Hepatocyte (in vitro differentiated cells): Measurements from ENCODE around the gene SPAG6. TPM values are rescaled to one million over a fixed set of nuclear protein-coding genes. Genes with fewer than 3 reads are reported as not detected.

Experiments
- DNase-seq: peaks from one replicate; pipeline ENCODE4 v3.0.0-alpha.2; 2016; ENCODE audit warnings: low spot score
- H2AFZ ChIP-seq: fragments of 200-600 bp; sonication (generic); 2 replicates; pipeline ENCODE4 v1.6.0; 2016; ENCODE audit warnings: antibody characterized with exemption, mild to moderate bottlenecking
- H3K27ac ChIP-seq: fragments of 200-600 bp; sonication (generic); 2 replicates; pipeline ENCODE4 v1.5.1; 2016; ENCODE audit warnings: mild to moderate bottlenecking
- H3K27me3 ChIP-seq: fragments of 200-600 bp; sonication (generic); 2 replicates; pipeline ENCODE4 v1.6.1; 2016
- H3K36me3 ChIP-seq: fragments of 200-600 bp; sonication (generic); replicated peaks from 2 replicates; pipeline ENCODE4 v1.5.1; 2016; ENCODE audit warnings: low read depth; ENCODE audit not compliant: insufficient read depth
- H3K4me1 ChIP-seq: fragments of 200-600 bp; sonication (generic); 2 replicates; pipeline ENCODE4 v1.5.1; 2016; ENCODE audit warnings: mild to moderate bottlenecking, moderate library complexity; ENCODE audit not compliant: insufficient read depth
- H3K4me2 ChIP-seq: fragments of 200-600 bp; sonication (generic); 2 replicates; pipeline ENCODE4 v1.6.0; 2016
- H3K4me3 ChIP-seq: fragments of 200-600 bp; sonication (generic); 2 replicates; pipeline ENCODE4 v1.5.1; 2016; ENCODE audit warnings: mild to moderate bottlenecking
- H3K79me2 ChIP-seq: fragments of 200-600 bp; sonication (generic); 2 replicates; pipeline ENCODE4 v1.6.0; 2017; ENCODE audit warnings: mild to moderate bottlenecking
- H3K9me2 ChIP-seq: fragments of 200-600 bp; sonication (generic); replicated peaks from 2 replicates; pipeline ENCODE4 v1.6.0; 2017; ENCODE audit warnings: mild to moderate bottlenecking; ENCODE audit not compliant: insufficient read depth
- H3K9me3 ChIP-seq: fragments of 200-600 bp; sonication (generic); 2 replicates; pipeline ENCODE4 v1.5.1; 2016; ENCODE audit warnings: low read depth, mild to moderate bottlenecking
- H4K20me1 ChIP-seq: fragments of 200-600 bp; sonication (generic); 2 replicates; pipeline ENCODE4 v1.6.0; 2016; ENCODE audit warnings: mild to moderate bottlenecking; ENCODE audit not compliant: insufficient read depth, poor library complexity, severe bottlenecking
- EZH2 ChIP-seq: fragments of 200-600 bp; sonication (generic); IDR thresholded peaks from 2 replicates; pipeline ENCODE4 v1.6.1; 2016; ENCODE audit warnings: antibody characterized with exemption, mild to moderate bottlenecking, borderline replicate concordance
- EZH2phosphoT487 ChIP-seq: fragments of 200-600 bp; sonication (generic); IDR thresholded peaks from one replicate; pipeline ENCODE4 v1.6.1; 2018; ENCODE audit warnings: antibody characterized with exemption, mild to moderate bottlenecking, low read depth, moderate library complexity; ENCODE audit not compliant: unreplicated experiment, severe bottlenecking
- WGBS: methylation state at CpG from one replicate; pipeline ENCODE4 v1.1.6; 2016; ENCODE audit warnings: low lambda C conversion rate; ENCODE audit errors: missing lambda C conversion rate; 5-methylcytosine and 5-hydroxymethylcytosine counted together
- polyA plus RNA-seq: library from polyadenylated mRNA; unstranded; fragments of >200 nt; fragmentation: Nextera tagmentation; extraction: Ambion mirVana; gene quantifications from 2 replicates; pipeline ENCODE4 v1.2.1, GENCODE V29; 2016
- total RNA-seq: library from RNA; depleted of rRNA; stranded (reverse); fragments of >200 nt; gene quantifications from 2 replicates; pipeline ENCODE4 v1.2.3, GENCODE V29; 2014
- TF ChIP-seq, protein P1 (sequence below): fragments of 200-600 bp; sonication (generic); IDR thresholded peaks from 2 replicates; pipeline ENCODE4 v1.5.1; 2016; ENCODE audit warnings: antibody characterized with exemption, mild to moderate bottlenecking; ENCODE audit not compliant: poor library complexity

Gene SPAG6
- total and polyA plus RNA-seq, 2 experiments from 2014 or later, result 0.17 TPM; not detected in 1

DNA sequence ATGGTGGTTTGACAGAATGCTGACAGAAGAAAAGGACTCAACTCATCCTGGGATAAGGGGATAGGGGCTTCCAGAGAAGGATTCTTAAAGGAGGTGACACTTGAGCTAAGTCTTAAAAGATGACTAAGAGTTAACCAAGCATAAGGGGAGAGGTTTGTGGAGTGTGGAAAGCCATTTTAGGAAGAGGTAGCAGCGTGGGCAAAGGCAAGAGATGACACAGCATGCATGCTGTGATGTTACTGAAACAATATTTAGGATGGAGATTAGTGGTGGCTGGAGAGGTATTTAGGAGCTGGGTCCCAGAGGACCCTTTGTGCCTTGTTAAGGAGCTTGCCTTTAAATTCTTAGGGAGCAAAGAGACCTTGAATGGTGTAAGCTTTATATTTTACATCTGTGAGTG lies 65.1 kb downstream of the SPAG6 start:
- Histone ChIP-seq H3K4me2 (no peak overlapping the region), H4K20me1 (no peaks in the 10 kb centered on the region), H3K9me2 (no peaks in the 10 kb centered on the region), H3K4me1 (no peaks in the 10 kb centered on the region), H2AFZ (no peak overlapping the region), H3K9me3 (no peaks in the 10 kb centered on the region), H3K79me2 (no peaks in the 10 kb centered on the region), H3K4me3 (no peak overlapping the region), H3K27ac (no peak overlapping the region), H3K36me3 (no peaks in the 10 kb centered on the region), H3K27me3 (no peaks in the 10 kb centered on the region)
- no peak for DNase-seq
- no peak for TF ChIP-seq EZH2
- TF ChIP-seq, protein P1, sequence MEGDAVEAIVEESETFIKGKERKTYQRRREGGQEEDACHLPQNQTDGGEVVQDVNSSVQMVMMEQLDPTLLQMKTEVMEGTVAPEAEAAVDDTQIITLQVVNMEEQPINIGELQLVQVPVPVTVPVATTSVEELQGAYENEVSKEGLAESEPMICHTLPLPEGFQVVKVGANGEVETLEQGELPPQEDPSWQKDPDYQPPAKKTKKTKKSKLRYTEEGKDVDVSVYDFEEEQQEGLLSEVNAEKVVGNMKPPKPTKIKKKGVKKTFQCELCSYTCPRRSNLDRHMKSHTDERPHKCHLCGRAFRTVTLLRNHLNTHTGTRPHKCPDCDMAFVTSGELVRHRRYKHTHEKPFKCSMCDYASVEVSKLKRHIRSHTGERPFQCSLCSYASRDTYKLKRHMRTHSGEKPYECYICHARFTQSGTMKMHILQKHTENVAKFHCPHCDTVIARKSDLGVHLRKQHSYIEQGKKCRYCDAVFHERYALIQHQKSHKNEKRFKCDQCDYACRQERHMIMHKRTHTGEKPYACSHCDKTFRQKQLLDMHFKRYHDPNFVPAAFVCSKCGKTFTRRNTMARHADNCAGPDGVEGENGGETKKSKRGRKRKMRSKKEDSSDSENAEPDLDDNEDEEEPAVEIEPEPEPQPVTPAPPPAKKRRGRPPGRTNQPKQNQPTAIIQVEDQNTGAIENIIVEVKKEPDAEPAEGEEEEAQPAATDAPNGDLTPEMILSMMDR, result no peak
- no peak for TF ChIP-seq EZH2phosphoT487
- 86% methylated on average over 1 of the region's 1 CpG for WGBS

DNA sequence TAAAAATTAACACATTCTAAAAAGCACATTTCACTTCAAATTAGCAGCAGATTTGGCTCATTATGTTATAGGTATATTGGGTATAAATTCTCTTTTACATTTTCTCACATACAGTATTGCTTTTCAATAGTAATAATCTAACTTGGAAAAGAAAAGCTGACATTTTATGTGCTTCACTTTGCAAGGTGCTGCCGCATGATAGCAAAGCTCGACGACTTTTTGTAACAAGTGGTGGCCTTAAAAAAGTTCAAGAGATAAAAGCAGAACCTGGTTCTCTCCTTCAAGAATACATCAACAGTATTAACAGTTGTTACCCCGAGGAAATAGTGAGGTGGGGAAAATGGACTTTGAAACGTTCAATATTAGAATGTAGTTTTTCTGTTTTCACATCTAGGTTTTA lies 65.5 kb downstream of the SPAG6 start:
- no peak overlapping the region for H3K27ac ChIP-seq
- no peak overlapping the region for H3K4me3 ChIP-seq
- TF ChIP-seq, protein P1, result no peak
- TF ChIP-seq EZH2, result no peak
- no peak for TF ChIP-seq EZH2phosphoT487
- DNase-seq, result no peak
- H3K79me2 ChIP-seq, result no peaks in the 10 kb centered on the region
- no peaks in the 10 kb centered on the region for H3K36me3 ChIP-seq
- no peaks in the 10 kb centered on the region for H3K4me1 ChIP-seq
- no peaks in the 10 kb centered on the region for H3K27me3 ChIP-seq
- H3K9me3 ChIP-seq, result no peaks in the 10 kb centered on the region
- H4K20me1 ChIP-seq, result no peaks in the 10 kb centered on the region
- 83% methylated on average over 5 of the region's 5 CpGs for WGBS
- no peaks in the 10 kb centered on the region for H3K9me2 ChIP-seq
- no peak overlapping the region for H3K4me2 ChIP-seq
- no peak overlapping the region for H2AFZ ChIP-seq

DNA sequence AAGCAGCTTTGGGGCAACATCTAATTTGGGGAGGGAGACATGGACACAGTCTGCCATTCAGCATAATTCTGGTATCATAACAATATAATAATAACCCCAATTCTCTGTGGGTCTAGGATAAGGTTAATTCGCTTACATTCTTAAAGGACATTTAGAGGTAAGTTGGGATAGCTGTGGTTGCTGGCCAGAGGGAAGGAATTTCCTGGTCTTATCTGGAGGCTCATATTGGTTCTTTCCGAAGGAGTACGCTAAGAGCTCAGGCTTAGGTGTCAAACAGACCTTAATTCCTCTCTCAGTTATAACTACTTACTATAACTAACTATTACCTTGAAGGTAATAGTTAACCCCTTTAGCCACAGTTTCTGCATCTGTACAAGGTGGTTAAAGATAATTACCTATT lies 68.8 kb downstream of the SPAG6 start:
- no peak for DNase-seq
- Histone ChIP-seq H3K4me1 (no peaks in the 10 kb centered on the region), H2AFZ (no peak overlapping the region), H3K27ac (no peak overlapping the region), H3K9me2 (no peaks in the 10 kb centered on the region), H3K79me2 (no peaks in the 10 kb centered on the region), H3K27me3 (no peaks in the 10 kb centered on the region), H3K4me2 (no peak overlapping the region), H4K20me1 (no peaks in the 10 kb centered on the region), H3K9me3 (no peaks in the 10 kb centered on the region), H3K4me3 (no peak overlapping the region), H3K36me3 (no peaks in the 10 kb centered on the region)
- TF ChIP-seq EZH2phosphoT487, result no peak
- no peak for TF ChIP-seq EZH2
- TF ChIP-seq, protein P1, result no peak
- 64% methylated on average over 3 of the region's 3 CpGs for WGBS

DNA sequence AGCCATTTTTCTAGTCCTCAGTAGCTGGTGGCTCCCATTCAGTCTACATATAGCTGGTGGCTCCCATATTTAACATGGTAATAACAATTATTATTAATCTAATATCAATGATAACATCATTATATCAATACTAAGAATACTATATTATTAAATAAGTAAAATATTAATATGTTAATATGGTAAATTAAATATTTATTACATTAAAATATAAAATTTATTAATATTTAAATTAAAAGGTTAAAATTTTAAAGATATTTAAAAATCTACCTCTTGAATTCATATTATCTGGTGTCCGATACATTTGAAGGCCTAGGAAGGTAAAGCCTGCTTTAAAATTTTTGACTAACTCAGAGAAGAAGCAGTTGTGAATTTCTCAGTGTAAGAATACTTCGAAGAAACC lies 69.8 kb downstream of the SPAG6 start:
- no peak for DNase-seq
- no peaks in the 10 kb centered on the region for H3K79me2 ChIP-seq
- no peaks in the 10 kb centered on the region for H3K36me3 ChIP-seq
- H3K27ac ChIP-seq, result no peak overlapping the region
- H3K27me3 ChIP-seq, result no peaks in the 10 kb centered on the region
- no peaks in the 10 kb centered on the region for H3K9me3 ChIP-seq
- WGBS, result 88% methylated on average over 2 of the region's 2 CpGs
- no peaks in the 10 kb centered on the region for H3K9me2 ChIP-seq
- no peak overlapping the region for H3K4me3 ChIP-seq
- H4K20me1 ChIP-seq, result no peaks in the 10 kb centered on the region
- H2AFZ ChIP-seq, result no peak overlapping the region
- no peaks in the 10 kb centered on the region for H3K4me1 ChIP-seq
- H3K4me2 ChIP-seq, result no peak overlapping the region
- TF ChIP-seq EZH2 (no peak), EZH2phosphoT487 (no peak)
- TF ChIP-seq, protein P1, result no peak
